ENCODE data around the gene TBCCD1.
A peak's percentile ranks its signal among the peaks of the same experiment; 100 is the strongest.
"Not testable (repeated sequence)": the region's sequence is repeated elsewhere in the genome, so short reads cannot be mapped to it uniquely, and the experiment has no call there.

TBCCD1 gene

DNA sequence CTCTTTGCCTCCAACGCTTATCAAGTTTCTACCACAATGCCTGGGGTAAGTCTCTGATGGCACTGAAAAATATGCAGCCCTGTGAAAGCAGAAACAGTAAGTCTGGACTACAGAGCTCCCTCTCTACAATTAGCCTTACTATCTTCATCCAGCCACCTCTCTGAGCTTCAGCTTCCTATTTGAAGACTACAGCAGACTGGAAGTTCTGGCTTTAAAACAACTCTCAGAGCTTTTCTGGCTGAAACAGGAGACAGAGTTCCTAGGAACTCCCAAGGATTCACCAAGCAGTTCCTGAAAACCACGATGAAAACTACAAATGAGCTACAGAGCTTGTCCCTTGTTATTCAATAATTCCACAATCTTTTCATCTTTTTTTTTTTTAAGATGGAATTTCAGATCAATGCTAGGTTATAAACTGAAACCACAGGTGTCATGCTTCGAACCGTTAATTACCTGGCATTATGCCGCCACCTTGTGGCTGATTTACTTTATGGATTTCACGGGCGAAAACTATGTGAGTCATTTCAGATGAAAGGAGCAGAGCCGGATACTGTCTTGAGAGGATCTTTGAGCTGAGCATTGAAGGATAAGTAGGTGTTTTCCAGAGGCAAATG lies 26.8 kb downstream of the TBCCD1 start:
- no peaks in the 10 kb centered on the region for H3K36me3 ChIP-seq (ENCODE audit: insufficient read depth, low read length)
- no peaks in the 10 kb centered on the region for H3K9me3 ChIP-seq (ENCODE audit: low read length)
- no peak overlapping the region for H3K27ac ChIP-seq (ENCODE audit: low read depth, low read length)
- H3K27me3 ChIP-seq (ENCODE audit: control insufficient read depth in 1 of 2, insufficient read depth in 2 of 2, low read length in 2 of 2), result no peaks in the 10 kb centered on the region
- peaks cover 4% of the 10 kb centered on the region for H3K4me1 ChIP-seq (ENCODE audit: insufficient read depth, low read length)
- peak overlapping the region in 1 of 2 donors; percentile 28 for H3K4me3 ChIP-seq (ENCODE audit: low read depth in 1 of 2, low read length in 2 of 2)
- no peak overlapping the region for H3K9ac ChIP-seq (ENCODE audit: low read length)

- no peak overlapping the region for H3K27ac ChIP-seq (ENCODE audit: low read depth, low read length)
- no peaks in the 10 kb centered on the region for H3K27me3 ChIP-seq (ENCODE audit: control insufficient read depth in 1 of 2, insufficient read depth in 2 of 2, low read length in 2 of 2)
- no peak overlapping the region for H3K4me3 ChIP-seq (ENCODE audit: low read depth in 1 of 2, low read length in 2 of 2)
- no peaks in the 10 kb centered on the region for H3K9me3 ChIP-seq (ENCODE audit: low read length)
- no peaks in the 10 kb centered on the region for H3K36me3 ChIP-seq (ENCODE audit: insufficient read depth, low read length)
- H3K4me1 ChIP-seq (ENCODE audit: insufficient read depth, low read length), result peaks cover 4% of the 10 kb centered on the region
- no peak overlapping the region for H3K9ac ChIP-seq (ENCODE audit: low read length)
These were observed 28.4 kb downstream of the TBCCD1 start for GRCh38 chr3:186538779-186539178.

GRCh38 chr3:186536883-186537844 lies 30.0 kb downstream of the TBCCD1 start:
- Histone ChIP-seq H3K9me3 (ENCODE audit: low read length) (no peaks in the 10 kb centered on the region), H3K4me3 (ENCODE audit: low read depth in 1 of 2, low read length in 2 of 2) (no peak overlapping the region), H3K9ac (ENCODE audit: low read length) (no peak overlapping the region)

DNA sequence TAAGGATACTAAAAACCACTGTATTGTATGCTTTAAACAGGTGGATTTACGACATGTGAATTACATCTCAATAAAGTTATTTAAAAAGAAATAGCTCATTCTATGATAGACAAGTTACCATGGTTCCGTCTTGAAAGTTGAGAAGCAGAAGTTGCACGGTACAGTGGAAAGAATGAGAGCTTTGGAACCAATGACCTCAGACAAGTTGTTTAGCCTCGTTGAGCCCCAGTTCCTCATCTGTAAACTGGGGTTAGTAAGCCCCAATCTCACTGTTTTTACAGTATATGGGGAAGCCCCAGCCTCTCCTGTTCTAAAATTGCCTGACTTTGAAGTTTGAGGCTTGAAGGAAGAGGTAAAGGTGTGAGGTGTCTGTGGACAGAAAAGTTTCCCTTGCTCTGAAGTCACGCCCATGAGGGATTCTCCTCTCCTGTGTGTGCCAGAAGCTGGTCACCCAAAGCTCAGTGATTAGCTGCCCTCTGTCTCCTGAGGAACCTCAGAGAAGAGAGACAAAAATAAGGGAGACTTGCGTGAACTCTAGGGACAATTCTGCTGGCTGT lies 32.9 kb downstream of the TBCCD1 start:
- no peaks in the 10 kb centered on the region for H3K9me3 ChIP-seq (ENCODE audit: low read length)
- no peak overlapping the region for H3K27ac ChIP-seq (ENCODE audit: low read depth, low read length)
- no peak overlapping the region for H3K9ac ChIP-seq (ENCODE audit: low read length)
- H3K27me3 ChIP-seq (ENCODE audit: control insufficient read depth in 1 of 2, insufficient read depth in 2 of 2, low read length in 2 of 2), result no peaks in the 10 kb centered on the region
- no peak overlapping the region for H3K4me3 ChIP-seq (ENCODE audit: low read depth in 1 of 2, low read length in 2 of 2)
- H3K4me1 ChIP-seq (ENCODE audit: insufficient read depth, low read length), result no peaks in the 10 kb centered on the region
- H3K36me3 ChIP-seq (ENCODE audit: insufficient read depth, low read length), result no peaks in the 10 kb centered on the region

More at GRCh38 chr3:186536883-186537844, 30.0 kb downstream of the TBCCD1 start:
- Histone ChIP-seq H3K27me3 (ENCODE audit: control insufficient read depth in 1 of 2, insufficient read depth in 2 of 2, low read length in 2 of 2) (no peaks in the 10 kb centered on the region), H3K36me3 (ENCODE audit: insufficient read depth, low read length) (no peaks in the 10 kb centered on the region), H3K27ac (ENCODE audit: low read depth, low read length) (no peak overlapping the region), H3K4me1 (ENCODE audit: insufficient read depth, low read length) (peaks cover 4% of the 10 kb centered on the region)

DNA sequence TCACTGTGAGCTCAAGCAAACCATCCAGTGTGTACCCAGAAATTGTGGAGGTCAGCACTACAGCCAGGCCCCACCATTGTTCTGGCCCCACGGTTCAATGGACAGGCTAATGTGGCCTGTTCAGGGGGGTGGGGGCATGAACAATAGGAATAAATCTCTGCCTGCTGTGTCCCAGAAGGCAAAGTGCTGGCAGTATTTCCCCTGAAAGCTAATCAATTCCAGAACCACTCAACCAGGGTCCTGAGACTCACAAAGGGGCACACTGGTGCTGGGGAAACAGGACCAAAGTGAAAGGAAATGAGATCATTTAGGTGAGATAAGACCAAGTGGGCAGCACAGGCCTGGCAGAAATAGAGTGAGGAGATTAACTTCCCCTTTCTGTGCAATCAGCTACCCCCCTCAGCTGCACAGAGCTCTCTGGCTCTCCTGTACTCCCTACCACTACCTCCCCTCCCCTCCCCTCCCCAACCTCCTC lies 34.5 kb downstream of the TBCCD1 start:
- no peak overlapping the region for H3K4me3 ChIP-seq (ENCODE audit: low read depth in 1 of 2, low read length in 2 of 2)
- H3K9me3 ChIP-seq (ENCODE audit: low read length), result no peaks in the 10 kb centered on the region
- no peaks in the 10 kb centered on the region for H3K4me1 ChIP-seq (ENCODE audit: insufficient read depth, low read length)
- H3K27me3 ChIP-seq (ENCODE audit: control insufficient read depth in 1 of 2, insufficient read depth in 2 of 2, low read length in 2 of 2), result no peaks in the 10 kb centered on the region
- H3K36me3 ChIP-seq (ENCODE audit: insufficient read depth, low read length), result no peaks in the 10 kb centered on the region
- no peak overlapping the region for H3K27ac ChIP-seq (ENCODE audit: low read depth, low read length)
- H3K9ac ChIP-seq (ENCODE audit: low read length), result no peak overlapping the region

DNA sequence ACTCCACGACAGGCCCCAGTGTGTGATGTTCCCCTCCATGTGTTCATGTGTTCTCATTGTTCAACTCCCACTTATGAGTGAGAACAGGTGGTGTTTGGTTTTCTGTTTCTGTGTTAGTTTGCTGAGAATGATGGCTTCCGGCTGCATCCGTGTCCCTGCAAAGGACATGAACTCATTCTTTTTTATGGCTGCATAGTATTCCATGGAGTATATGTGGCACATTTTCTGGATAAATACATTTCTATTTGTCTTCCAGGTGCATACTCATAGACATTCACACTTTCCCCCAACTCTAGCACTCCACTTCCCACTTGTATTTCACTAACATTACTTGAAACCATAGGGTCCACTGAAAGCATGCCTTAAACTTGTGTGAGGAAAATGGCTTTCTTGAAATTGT lies 35.4 kb downstream of the TBCCD1 start:
- not testable (repeated sequence) for H3K36me3 ChIP-seq (ENCODE audit: insufficient read depth, low read length); H3K4me3 ChIP-seq (ENCODE audit: low read depth in 1 of 2, low read length in 2 of 2); H3K27me3 ChIP-seq (ENCODE audit: control insufficient read depth in 1 of 2, insufficient read depth in 2 of 2, low read length in 2 of 2); H3K27ac ChIP-seq (ENCODE audit: low read depth, low read length); H3K9ac ChIP-seq (ENCODE audit: low read length); H3K9me3 ChIP-seq (ENCODE audit: low read length); H3K4me1 ChIP-seq (ENCODE audit: insufficient read depth, low read length)

- H3K4me1 ChIP-seq (ENCODE audit: insufficient read depth, low read length), result no peaks in the 10 kb centered on the region
- no peak overlapping the region for H3K9ac ChIP-seq (ENCODE audit: low read length)
- H3K4me3 ChIP-seq (ENCODE audit: low read depth in 1 of 2, low read length in 2 of 2), result no peak overlapping the region
- H3K27ac ChIP-seq (ENCODE audit: low read depth, low read length), result no peak overlapping the region
- H3K36me3 ChIP-seq (ENCODE audit: insufficient read depth, low read length), result no peaks in the 10 kb centered on the region
- H3K9me3 ChIP-seq (ENCODE audit: low read length), result no peaks in the 10 kb centered on the region
- no peaks in the 10 kb centered on the region for H3K27me3 ChIP-seq (ENCODE audit: control insufficient read depth in 1 of 2, insufficient read depth in 2 of 2, low read length in 2 of 2)
These were observed 36.7 kb downstream of the TBCCD1 start for GRCh38 chr3:186530415-186530814.

GRCh38 chr3:186529201-186529999 lies 37.7 kb downstream of the TBCCD1 start:
- H3K9ac ChIP-seq (ENCODE audit: low read length), result no peak overlapping the region
- no peak overlapping the region for H3K27ac ChIP-seq (ENCODE audit: low read depth, low read length)
- no peaks in the 10 kb centered on the region for H3K4me1 ChIP-seq (ENCODE audit: insufficient read depth, low read length)
- no peaks in the 10 kb centered on the region for H3K36me3 ChIP-seq (ENCODE audit: insufficient read depth, low read length)
- H3K27me3 ChIP-seq (ENCODE audit: control insufficient read depth in 1 of 2, insufficient read depth in 2 of 2, low read length in 2 of 2), result no peaks in the 10 kb centered on the region
- H3K9me3 ChIP-seq (ENCODE audit: low read length), result no peaks in the 10 kb centered on the region
- H3K4me3 ChIP-seq (ENCODE audit: low read depth in 1 of 2, low read length in 2 of 2), result no peak overlapping the region

DNA sequence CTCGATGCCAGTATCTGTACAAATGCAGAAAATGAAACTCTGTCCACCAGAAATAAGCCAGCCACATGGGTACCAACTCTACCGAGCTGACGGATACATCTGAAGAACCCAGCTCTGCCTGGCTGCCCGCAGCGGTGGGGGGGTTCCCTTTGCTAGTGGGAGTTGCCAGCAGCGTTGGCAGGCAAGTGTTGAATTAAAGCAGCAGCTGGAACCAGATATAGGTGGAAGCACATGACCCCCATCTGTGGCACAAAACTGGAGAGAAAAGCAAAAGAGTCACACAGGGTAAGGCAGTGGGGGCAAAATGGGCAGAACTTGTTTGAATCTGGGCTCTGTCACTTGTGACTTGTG lies 40.9 kb downstream of the TBCCD1 start:
- H3K27me3 ChIP-seq (ENCODE audit: control insufficient read depth in 1 of 2, insufficient read depth in 2 of 2, low read length in 2 of 2), result no peaks in the 10 kb centered on the region
- H3K36me3 ChIP-seq (ENCODE audit: insufficient read depth, low read length), result no peaks in the 10 kb centered on the region
- no peaks in the 10 kb centered on the region for H3K4me1 ChIP-seq (ENCODE audit: insufficient read depth, low read length)
- no peak overlapping the region for H3K9ac ChIP-seq (ENCODE audit: low read length)
- no peaks in the 10 kb centered on the region for H3K9me3 ChIP-seq (ENCODE audit: low read length)
- H3K27ac ChIP-seq (ENCODE audit: low read depth, low read length), result no peak overlapping the region
- H3K4me3 ChIP-seq (ENCODE audit: low read depth in 1 of 2, low read length in 2 of 2), result no peak overlapping the region

DNA sequence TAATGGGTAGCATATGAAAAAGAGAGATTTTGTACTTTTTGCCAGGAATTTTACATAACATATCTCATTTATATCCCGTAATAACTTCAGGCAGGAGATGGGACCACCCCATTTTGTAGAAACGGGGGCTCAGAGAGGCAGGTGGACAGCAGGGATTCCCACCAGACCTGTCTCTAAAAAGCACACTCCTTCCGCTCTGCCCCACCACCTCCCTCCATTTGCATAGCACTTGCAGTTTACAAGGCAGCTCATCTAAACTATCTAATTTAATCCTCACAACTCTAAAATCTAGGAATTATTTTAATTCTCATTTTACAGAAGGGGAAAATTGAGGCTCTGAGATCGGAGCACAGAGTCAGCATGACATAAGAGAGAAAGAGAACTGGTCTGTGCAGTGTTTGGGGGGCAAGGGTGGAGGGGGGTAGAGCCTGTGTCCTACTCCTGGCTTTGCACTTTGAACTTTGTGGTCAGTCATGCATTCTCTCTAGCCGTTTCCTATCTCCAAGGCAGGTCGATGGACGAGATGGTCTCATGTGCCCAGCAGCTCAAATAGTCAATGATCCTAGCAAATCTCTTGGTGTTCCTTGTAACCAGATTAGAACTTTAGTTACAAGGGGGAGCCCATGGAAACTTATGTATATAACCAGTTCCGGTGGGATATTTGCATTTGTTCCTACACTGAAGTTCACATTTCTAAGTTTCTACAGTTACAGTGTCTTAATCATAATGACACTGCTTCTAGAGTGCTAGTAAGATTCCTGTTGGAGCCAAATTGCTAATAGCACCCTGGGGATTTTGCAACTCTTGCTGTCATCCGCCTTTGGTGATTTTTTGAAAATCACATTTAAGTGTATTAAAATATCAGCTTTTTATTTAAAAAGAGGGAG lies 41.5 kb downstream of the TBCCD1 start:
- H3K4me3 ChIP-seq (ENCODE audit: low read depth in 1 of 2, low read length in 2 of 2), result no peak overlapping the region
- H3K9me3 ChIP-seq (ENCODE audit: low read length), result no peaks in the 10 kb centered on the region
- H3K27ac ChIP-seq (ENCODE audit: low read depth, low read length), result no peak overlapping the region
- no peaks in the 10 kb centered on the region for H3K36me3 ChIP-seq (ENCODE audit: insufficient read depth, low read length)
- no peaks in the 10 kb centered on the region for H3K27me3 ChIP-seq (ENCODE audit: control insufficient read depth in 1 of 2, insufficient read depth in 2 of 2, low read length in 2 of 2)
- H3K9ac ChIP-seq (ENCODE audit: low read length), result no peak overlapping the region
- no peaks in the 10 kb centered on the region for H3K4me1 ChIP-seq (ENCODE audit: insufficient read depth, low read length)

Data from muscle layer of colon (tissue), 2 donors.